KMS-11 (cell line): ENCODE results near the gene AAK1.
A peak's percentile ranks its signal among the peaks of the same experiment; 100 is the strongest.
"Not testable (repeated sequence)": the region's sequence is repeated elsewhere in the genome, so short reads cannot be mapped to it uniquely, and the experiment has no call there.

Experiments used
- H2AFZ ChIP-seq: fragments of 200-600 bp; sonication (generic); 2 replicates; pipeline ENCODE4 v1.6.1; 2016; ENCODE audit warnings: antibody characterized with exemption, mixed run types, low read depth
- H3K27ac ChIP-seq: fragments of 200-600 bp; sonication (generic); 2 replicates; pipeline ENCODE4 v1.6.1; 2016; ENCODE audit warnings: mild to moderate bottlenecking, mixed run types
- H3K27me3 ChIP-seq: fragments of 200-600 bp; sonication (generic); 2 replicates; pipeline ENCODE4 v1.6.1; 2017; ENCODE audit warnings: mild to moderate bottlenecking, low read depth, mixed run types, moderate library complexity; ENCODE audit not compliant: insufficient read depth
- H3K36me3 ChIP-seq: fragments of 200-600 bp; sonication (generic); 2 replicates; pipeline ENCODE4 v1.6.1; 2017; ENCODE audit warnings: mild to moderate bottlenecking, mixed run types; ENCODE audit not compliant: insufficient read depth
- H3K4me1 ChIP-seq: fragments of 200-600 bp; sonication (generic); 2 replicates; pipeline ENCODE4 v1.6.1; 2016; ENCODE audit warnings: mild to moderate bottlenecking, low read depth, mixed run types; ENCODE audit not compliant: poor library complexity, severe bottlenecking
- H3K4me2 ChIP-seq: fragments of 200-600 bp; sonication (generic); 2 replicates; pipeline ENCODE4 v1.7.0; 2016; ENCODE audit warnings: mild to moderate bottlenecking, mixed run types
- H3K4me3 ChIP-seq: fragments of 200-600 bp; sonication (generic); IDR thresholded peaks from 2 replicates; pipeline ENCODE4 v1.6.1; 2017; ENCODE audit warnings: low read depth, low read length, mixed read lengths; ENCODE audit not compliant: insufficient read depth
- H3K79me2 ChIP-seq: fragments of 200-600 bp; sonication (generic); 2 replicates; pipeline ENCODE4 v1.6.1; 2016; ENCODE audit warnings: low read depth, mixed run types; ENCODE audit not compliant: insufficient read depth
- H3K9ac ChIP-seq: fragments of 200-600 bp; sonication (generic); 2 replicates; pipeline ENCODE4 v1.6.1; 2016; ENCODE audit warnings: mild to moderate bottlenecking, mixed run types
- H4K20me1 ChIP-seq: fragments of 200-600 bp; sonication (generic); 2 replicates; pipeline ENCODE4 v1.6.1; 2016; ENCODE audit warnings: mild to moderate bottlenecking, mixed run types; ENCODE audit not compliant: insufficient read depth
- CTCF ChIP-seq: fragments of 200-600 bp; sonication (generic); conservative IDR thresholded peaks from 2 replicates; pipeline ENCODE4 v1.6.1; 2017; ENCODE audit warnings: low read depth, mild to moderate bottlenecking, antibody characterized with exemption, low read length, moderate library complexity, mixed read lengths

The AAK1 gene

DNA sequence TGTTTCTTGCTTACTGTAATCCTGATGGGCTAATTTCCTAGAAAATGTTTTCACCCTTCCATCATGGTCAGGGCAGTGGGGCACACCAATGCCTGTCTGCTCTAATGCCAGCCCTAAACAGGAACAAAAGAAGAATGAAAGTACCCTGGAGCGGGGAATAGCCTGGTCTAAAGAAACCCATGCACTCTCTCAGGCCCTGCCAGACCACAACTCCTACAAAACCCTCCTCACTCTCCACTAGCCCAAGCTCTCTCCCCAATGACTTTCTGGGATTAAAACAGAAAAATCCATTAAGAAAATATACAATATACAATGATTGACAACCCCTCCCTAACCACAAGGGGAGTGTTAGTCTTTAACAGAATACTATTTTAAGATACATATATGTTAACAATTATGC is 67.6 kb downstream of the AAK1 start:
- H3K27ac ChIP-seq: no peak overlapping the region; the same call in 1 of the 2 replicates
- no peaks in the 10 kb centered on the region for H3K36me3 ChIP-seq
- H4K20me1 ChIP-seq: no peaks in the 10 kb centered on the region
- H3K27me3 ChIP-seq: no peaks in the 10 kb centered on the region
- no peak for TF ChIP-seq CTCF
- H3K4me2 ChIP-seq: peak overlapping the region; percentile 69; the same call in 1 of the 2 replicates
- H3K9ac ChIP-seq: no peak overlapping the region
- peaks cover 48% of the 10 kb centered on the region for H3K79me2 ChIP-seq
- H3K4me3 ChIP-seq: no peak overlapping the region
- peaks cover 61% of the 10 kb centered on the region for H3K4me1 ChIP-seq
- no peak overlapping the region for H2AFZ ChIP-seq

- H3K36me3 ChIP-seq, H4K20me1 ChIP-seq: not testable (repeated sequence)
Measured at GRCh38 chr2:69575371-69575770, 68.2 kb downstream of the AAK1 start.

GRCh38 chr2:69572641-69573040 is 70.9 kb downstream of the AAK1 start:
- peaks cover 29% of the 10 kb centered on the region for H3K79me2 ChIP-seq
- no peak overlapping the region for H3K9ac ChIP-seq
- no peaks in the 10 kb centered on the region for H3K36me3 ChIP-seq
- peaks cover 28% of the 10 kb centered on the region for H3K4me1 ChIP-seq
- no peak overlapping the region for H2AFZ ChIP-seq
- no peak overlapping the region for H3K27ac ChIP-seq
- no peak overlapping the region for H3K4me2 ChIP-seq
- no peak for TF ChIP-seq CTCF
- H3K27me3 ChIP-seq: no peaks in the 10 kb centered on the region
- no peaks in the 10 kb centered on the region for H4K20me1 ChIP-seq
- no peak overlapping the region for H3K4me3 ChIP-seq

More at GRCh38 chr2:69575371-69575770, 68.2 kb downstream of the AAK1 start:
- not testable (repeated sequence) for H3K9ac ChIP-seq, H3K27me3 ChIP-seq, H3K4me2 ChIP-seq, H2AFZ ChIP-seq, H3K27ac ChIP-seq, H3K4me3 ChIP-seq
- Histone ChIP-seq H3K4me1 (peaks cover 55% of the 10 kb centered on the region), H3K79me2 (peaks cover 43% of the 10 kb centered on the region)

DNA sequence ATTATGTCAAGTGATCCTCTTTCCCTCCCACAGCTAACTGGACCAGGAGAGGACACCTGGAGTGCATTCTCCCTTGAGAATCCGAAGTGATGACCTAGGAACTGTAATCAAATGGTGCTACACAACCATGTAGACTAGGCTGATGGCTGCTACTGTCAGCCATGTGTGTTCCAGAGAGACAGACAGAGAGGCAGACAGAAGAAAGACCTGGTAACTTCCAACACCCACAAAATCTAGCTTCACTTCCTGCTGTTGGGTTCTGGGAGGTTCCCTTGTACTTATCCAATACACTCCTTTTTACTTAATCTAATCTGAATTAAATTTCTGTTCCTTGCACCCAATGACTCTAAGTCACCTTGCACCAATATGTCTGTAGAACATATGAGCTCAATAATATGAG is 72.3 kb downstream of the AAK1 start:
- Histone ChIP-seq H3K9ac (no peak overlapping the region), H3K4me1 (peaks cover 19% of the 10 kb centered on the region), H3K27ac (no peak overlapping the region), H4K20me1 (no peaks in the 10 kb centered on the region), H3K27me3 (no peaks in the 10 kb centered on the region), H2AFZ (no peak overlapping the region), H3K4me2 (no peak overlapping the region), H3K36me3 (no peaks in the 10 kb centered on the region), H3K79me2 (peaks cover 18% of the 10 kb centered on the region; the same call in 1 of the 2 replicates), H3K4me3 (no peak overlapping the region)
- TF ChIP-seq CTCF: no peak

DNA sequence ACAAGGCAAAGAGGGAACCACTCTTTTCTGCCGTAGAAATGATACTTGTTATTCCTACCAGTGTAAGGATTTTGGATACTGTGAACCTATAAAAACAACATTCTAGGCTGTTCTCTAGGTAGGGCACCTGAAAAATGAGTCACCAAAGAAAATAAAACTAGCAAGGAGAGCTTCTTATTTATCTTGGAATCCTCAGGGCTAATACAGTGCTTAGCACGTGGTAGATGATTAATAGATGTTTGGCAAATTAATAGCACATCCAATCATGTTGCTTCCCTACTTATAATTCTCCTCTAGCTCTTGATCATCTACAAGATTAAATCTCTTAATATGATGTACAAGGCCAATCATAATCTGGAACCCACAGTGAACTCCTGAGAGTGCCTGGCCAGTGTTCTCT is 73.1 kb downstream of the AAK1 start:
- H3K9ac ChIP-seq: no peak overlapping the region
- no peaks in the 10 kb centered on the region for H3K36me3 ChIP-seq
- no peak overlapping the region for H3K4me2 ChIP-seq
- no peak overlapping the region for H3K4me3 ChIP-seq
- H3K27ac ChIP-seq: no peak overlapping the region
- peaks cover 11% of the 10 kb centered on the region; the same call in 1 of the 2 replicates for H3K79me2 ChIP-seq
- TF ChIP-seq CTCF: no peak
- H2AFZ ChIP-seq: no peak overlapping the region
- H3K27me3 ChIP-seq: no peaks in the 10 kb centered on the region
- peaks cover 17% of the 10 kb centered on the region for H3K4me1 ChIP-seq
- H4K20me1 ChIP-seq: no peaks in the 10 kb centered on the region
